22Rv1 (cell line): ENCODE data around the gene NAA50.

Experiments used
- H3K27ac ChIP-seq: fragments of 450-650 bp; 2 replicates; pipeline ENCODE4 v1.5.1; 2017
- ZFX ChIP-seq: fragments of 450-650 bp; IDR thresholded peaks from 2 replicates; pipeline ENCODE4 v1.6.1; 2017; ENCODE audit warnings: antibody characterized with exemption, borderline replicate concordance
- TF ChIP-seq, protein P1 (sequence below): fragments of 450-650 bp; IDR thresholded peaks from 2 replicates; pipeline ENCODE4 v1.5.1; 2017; ENCODE audit warnings: mild to moderate bottlenecking

The NAA50 gene

DNA sequence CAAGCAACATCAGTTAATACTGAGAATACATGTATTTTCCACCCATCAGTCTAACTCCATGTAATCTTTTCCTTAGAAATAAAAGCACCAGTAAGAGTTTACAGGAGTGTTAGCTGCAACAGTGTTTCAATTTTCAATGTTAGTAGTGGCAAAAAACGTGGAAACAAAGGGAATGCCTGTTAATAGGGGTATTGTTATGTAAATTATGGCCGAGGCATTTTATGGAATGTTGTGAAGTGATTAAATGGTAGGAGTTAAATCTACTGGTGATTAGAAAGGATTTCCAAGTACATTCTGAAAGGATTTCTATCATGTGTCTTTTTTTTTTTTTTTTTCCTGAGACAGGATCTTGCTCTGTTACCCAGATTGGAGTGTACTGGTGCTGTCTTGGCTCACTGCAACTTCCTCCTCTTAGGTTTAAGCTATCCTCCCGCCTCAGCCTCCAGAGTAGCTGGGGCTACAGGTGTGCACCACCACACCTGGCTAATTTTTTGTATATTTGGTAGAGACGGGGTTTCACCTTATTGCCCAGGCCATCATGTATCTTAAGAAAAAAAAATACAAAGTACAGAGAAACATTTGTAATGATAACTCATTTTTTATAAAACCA lies 7.4 kb upstream of the NAA50 start:
- H3K27ac ChIP-seq, result no peak overlapping the region
- TF ChIP-seq, protein P1, sequence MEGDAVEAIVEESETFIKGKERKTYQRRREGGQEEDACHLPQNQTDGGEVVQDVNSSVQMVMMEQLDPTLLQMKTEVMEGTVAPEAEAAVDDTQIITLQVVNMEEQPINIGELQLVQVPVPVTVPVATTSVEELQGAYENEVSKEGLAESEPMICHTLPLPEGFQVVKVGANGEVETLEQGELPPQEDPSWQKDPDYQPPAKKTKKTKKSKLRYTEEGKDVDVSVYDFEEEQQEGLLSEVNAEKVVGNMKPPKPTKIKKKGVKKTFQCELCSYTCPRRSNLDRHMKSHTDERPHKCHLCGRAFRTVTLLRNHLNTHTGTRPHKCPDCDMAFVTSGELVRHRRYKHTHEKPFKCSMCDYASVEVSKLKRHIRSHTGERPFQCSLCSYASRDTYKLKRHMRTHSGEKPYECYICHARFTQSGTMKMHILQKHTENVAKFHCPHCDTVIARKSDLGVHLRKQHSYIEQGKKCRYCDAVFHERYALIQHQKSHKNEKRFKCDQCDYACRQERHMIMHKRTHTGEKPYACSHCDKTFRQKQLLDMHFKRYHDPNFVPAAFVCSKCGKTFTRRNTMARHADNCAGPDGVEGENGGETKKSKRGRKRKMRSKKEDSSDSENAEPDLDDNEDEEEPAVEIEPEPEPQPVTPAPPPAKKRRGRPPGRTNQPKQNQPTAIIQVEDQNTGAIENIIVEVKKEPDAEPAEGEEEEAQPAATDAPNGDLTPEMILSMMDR, result no peak
- TF ChIP-seq ZFX, result no peak

DNA sequence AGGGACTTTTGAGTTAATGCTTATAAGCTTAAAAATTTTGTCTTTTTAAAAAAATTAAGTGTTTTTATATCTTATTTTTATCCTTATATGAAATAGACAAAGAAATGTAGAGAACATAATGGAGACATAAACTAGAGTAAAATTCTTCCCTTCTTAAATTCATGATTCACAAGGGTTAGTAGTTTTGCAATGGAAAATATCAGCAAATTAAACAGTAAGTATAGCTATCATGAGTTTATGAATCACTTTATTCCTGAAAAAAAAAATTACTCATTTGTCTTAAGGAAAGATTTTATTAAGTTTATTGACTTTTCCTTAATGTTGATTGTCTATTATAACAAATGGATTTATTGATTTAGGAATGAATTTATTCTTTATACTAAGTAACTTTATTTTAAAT lies 5.1 kb upstream of the NAA50 start:
- H3K27ac ChIP-seq, result no peak overlapping the region
- TF ChIP-seq, protein P1, result no peak

DNA sequence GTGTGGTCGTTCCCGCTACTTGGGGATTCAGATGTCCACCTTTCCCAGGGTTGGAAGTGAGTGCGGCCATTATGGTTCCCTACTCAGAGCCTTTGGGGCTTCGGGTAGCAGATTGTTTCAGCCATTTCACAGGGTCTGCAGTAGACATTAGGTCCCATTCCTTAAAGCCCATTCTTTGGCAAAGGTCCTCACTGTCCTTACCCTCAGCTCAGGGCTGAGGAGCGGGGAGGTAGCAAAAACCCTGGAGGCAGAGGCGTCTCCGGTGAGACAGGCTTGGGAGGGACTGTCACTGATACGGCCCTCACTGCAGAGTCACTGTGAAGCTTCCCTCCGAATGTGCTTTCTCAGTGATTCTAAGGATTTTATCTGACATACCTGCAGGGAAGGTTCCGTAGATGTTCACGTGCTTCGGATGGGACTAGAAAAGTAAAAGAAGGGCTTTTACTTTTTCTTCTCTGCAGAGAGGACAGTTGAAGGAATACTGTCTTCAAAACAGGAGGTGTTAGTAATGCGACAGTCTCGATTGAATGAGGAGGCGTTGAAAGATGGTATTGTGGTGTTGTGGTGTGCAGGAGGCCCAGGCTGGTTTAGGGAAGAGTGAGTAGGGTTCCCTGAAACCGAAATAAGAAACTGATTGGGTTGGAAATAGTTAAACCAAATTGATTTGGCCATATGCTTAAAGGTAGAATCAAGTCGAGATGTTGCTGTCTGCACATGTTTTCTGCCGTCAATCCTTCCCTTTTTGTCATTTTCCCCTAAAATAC lies 1.4 kb upstream of the NAA50 start:
- H3K27ac ChIP-seq, result peak overlapping the region; percentile 99
- TF ChIP-seq ZFX, result no peak
- TF ChIP-seq, protein P1, result no peak

DNA sequence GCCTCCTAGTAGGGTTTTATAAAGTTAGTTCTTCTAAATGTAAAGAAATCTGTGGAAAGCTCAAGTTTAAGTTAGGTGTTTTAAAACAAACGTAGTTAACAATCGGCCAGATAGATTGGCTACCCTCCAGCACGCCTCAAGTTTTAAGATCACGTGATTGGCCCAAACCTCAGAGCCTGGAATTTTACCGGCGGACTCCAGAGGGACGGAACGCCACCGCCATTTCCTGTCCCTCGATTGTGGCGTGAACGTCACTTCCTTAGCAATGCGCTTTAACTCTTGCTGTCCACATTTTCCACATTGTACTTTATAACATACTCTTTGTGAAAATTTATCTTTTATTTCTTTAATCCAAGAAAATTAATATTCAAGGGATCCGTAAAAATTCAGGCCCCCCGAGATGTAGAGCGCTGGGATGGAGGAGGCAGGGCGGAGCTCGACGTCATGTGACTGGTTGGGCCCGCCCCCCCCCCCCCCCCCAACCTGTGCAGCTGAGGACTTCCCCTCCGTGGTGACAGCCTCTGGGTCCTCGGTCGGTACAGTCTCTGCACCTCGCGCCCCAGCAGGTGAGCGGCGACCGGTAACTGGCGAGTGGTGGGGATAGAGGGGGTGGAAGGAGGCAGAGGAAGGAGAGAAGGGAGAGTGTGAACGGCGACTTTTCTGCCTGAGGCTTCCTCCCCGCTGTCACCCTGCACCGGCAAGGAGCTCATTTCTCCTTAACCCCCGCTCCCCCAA lies 666 bp upstream of the NAA50 start, which contains the start of gene ATP6V1A:
TSS of gene ATP6V1A (plus strand) at position 488 of the 735 bp plus-strand sequence. CDS start 31,719 bp downstream, outside the sequence.
- TF ChIP-seq, protein P1, result no peak
- TF ChIP-seq ZFX, result no peak
- H3K27ac ChIP-seq, result peak within 1 kb of the TSS; percentile 99

DNA sequence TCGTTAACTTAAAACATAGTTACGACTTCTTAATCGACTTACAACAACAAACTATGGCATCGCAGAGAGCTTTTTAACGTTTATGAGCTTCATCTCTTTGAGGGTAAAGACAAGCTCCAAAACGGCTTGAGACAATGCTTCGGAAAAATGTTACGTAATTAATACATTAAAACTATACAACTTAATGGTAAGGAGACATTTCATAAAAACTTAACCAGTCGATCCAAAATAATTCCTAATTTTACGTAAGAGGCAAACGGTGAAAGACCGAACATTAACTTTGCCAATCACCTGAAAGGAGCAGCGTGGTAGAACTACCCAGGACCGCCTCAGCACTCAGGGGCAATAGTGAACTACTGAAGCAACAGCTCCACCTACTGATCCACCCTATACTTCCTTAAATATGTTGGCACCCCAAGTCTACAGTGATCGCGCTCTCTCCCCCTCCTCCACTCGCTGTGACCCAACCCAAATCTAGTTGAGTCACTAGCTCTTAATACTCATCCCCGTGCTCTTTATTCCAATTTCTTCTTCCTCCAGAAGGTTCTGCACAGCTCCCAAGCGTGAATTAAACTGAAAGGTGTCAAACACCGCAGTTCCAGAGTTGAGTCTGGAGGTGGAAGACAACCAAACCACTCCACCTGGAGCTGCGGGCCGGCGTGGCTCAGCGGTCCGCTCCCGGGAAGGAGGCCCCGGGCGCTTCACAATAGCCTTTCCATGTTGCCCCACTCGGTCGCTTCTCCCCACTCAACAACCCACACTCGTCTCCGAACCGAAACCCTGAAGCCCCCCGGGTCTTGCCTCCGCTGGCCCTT lies 901 bp downstream of the NAA50 start:
- TF ChIP-seq ZFX, result no peak
- TF ChIP-seq, protein P1, result peak; percentile 75
- H3K27ac ChIP-seq, result peak overlapping the region; percentile 99

DNA sequence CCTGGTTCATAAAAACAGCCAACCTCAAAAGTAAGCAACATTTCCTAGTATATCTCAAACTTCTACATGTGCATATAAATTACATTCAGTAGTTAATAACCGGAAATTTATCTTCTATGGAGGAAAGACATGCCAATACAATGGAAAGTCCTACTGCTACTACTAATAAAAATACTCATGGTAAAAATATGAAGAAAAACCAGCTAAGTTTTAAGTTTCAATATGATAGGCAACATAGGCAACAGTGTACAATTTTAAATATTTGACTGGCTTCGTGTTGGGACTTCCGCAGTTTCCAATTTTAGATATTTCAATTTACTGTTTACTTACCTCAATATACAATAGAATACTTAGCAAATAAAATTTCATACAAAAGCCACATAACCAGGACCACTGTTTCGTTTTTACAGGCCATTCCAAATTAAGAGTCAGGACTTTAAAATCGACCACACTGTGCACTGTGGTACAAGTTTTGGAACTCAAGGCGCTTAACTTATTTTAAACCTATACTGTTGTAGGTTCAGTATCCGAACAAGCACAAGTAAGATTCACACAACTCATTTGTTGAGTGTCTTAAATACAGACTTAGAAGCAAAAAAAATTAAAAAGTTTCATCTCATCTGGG lies 2.9 kb downstream of the NAA50 start:
- no peak overlapping the region for H3K27ac ChIP-seq
- TF ChIP-seq ZFX, result no peak
- TF ChIP-seq, protein P1, result no peak
